HEK293 (cell line): ENCODE measurements around the gene PSD2.
A peak's percentile ranks its signal among the peaks of the same experiment; 100 is the strongest.

Experiments
- GLI4 ChIP-seq: fragments of 450-650 bp; formaldehyde crosslinking; IDR thresholded peaks from 2 replicates; pipeline ENCODE4 v1.5.1; 2016; ENCODE audit warnings: missing biosample characterization, missing genetic modification characterization
- KLF9 ChIP-seq: fragments of 450-650 bp; formaldehyde crosslinking; IDR thresholded peaks from 2 replicates; pipeline ENCODE4 v1.5.1; 2016; ENCODE audit warnings: missing biosample characterization, missing genetic modification characterization, low read depth
- SALL2 ChIP-seq: fragments of 450-650 bp; formaldehyde crosslinking; IDR thresholded peaks from 2 replicates; pipeline ENCODE4 v1.5.0; 2017; ENCODE audit warnings: missing biosample characterization, mild to moderate bottlenecking, missing genetic modification characterization, borderline replicate concordance
- SP2 ChIP-seq: fragments of 450-650 bp; formaldehyde crosslinking; IDR thresholded peaks from 2 replicates; pipeline ENCODE4 v1.5.1; 2016; ENCODE audit warnings: missing biosample characterization, missing genetic modification characterization
- YY1 ChIP-seq: fragments of 450-650 bp; formaldehyde crosslinking; IDR thresholded peaks from 2 replicates; pipeline ENCODE4 v1.5.1; 2018; ENCODE audit warnings: missing biosample characterization, missing genetic modification characterization
- YY2 ChIP-seq: fragments of 450-650 bp; formaldehyde crosslinking; IDR thresholded peaks from 2 replicates; pipeline ENCODE4 v1.5.1; 2016; ENCODE audit warnings: missing biosample characterization, missing genetic modification characterization
- ZBTB7A ChIP-seq: fragments of 450-650 bp; formaldehyde crosslinking; IDR thresholded peaks from 2 replicates; pipeline ENCODE4 v1.5.1; 2016; ENCODE audit warnings: low read depth, missing biosample characterization, missing genetic modification characterization
- ZIC2 ChIP-seq: fragments of 450-650 bp; formaldehyde crosslinking; IDR thresholded peaks from 2 replicates; pipeline ENCODE4 v1.5.1; 2016; ENCODE audit warnings: missing biosample characterization, missing genetic modification characterization
- ZNF169 ChIP-seq: fragments of 450-650 bp; formaldehyde crosslinking; IDR thresholded peaks from 2 replicates; pipeline ENCODE4 v1.5.1; 2016; ENCODE audit warnings: missing biosample characterization, missing genetic modification characterization
- ZNF24 ChIP-seq: fragments of 450-650 bp; formaldehyde crosslinking; IDR thresholded peaks from 2 replicates; pipeline ENCODE4 v1.5.1; 2016; ENCODE audit warnings: missing biosample characterization, missing genetic modification characterization
- ZNF311 ChIP-seq: fragments of 450-650 bp; formaldehyde crosslinking; IDR thresholded peaks from 2 replicates; pipeline ENCODE4 v1.5.1; 2017; ENCODE audit warnings: missing biosample characterization, missing genetic modification characterization, borderline replicate concordance
- ZNF324 ChIP-seq: fragments of 450-650 bp; formaldehyde crosslinking; IDR thresholded peaks from 2 replicates; pipeline ENCODE4 v1.5.1; 2016; ENCODE audit warnings: missing biosample characterization, missing genetic modification characterization
- ZNF433 ChIP-seq: fragments of 450-650 bp; formaldehyde crosslinking; IDR thresholded peaks from 2 replicates; pipeline ENCODE4 v1.5.1; 2016; ENCODE audit warnings: missing biosample characterization, missing genetic modification characterization, low read depth
- ZNF529 ChIP-seq: fragments of 450-650 bp; formaldehyde crosslinking; IDR thresholded peaks from 2 replicates; pipeline ENCODE4 v1.5.1; 2017; ENCODE audit warnings: missing genetic modification characterization, missing biosample characterization; ENCODE audit not compliant: insufficient replicate concordance
- ZNF548 ChIP-seq: fragments of 450-650 bp; formaldehyde crosslinking; IDR thresholded peaks from 2 replicates; pipeline ENCODE4 v1.5.1; 2016; ENCODE audit warnings: missing biosample characterization, missing genetic modification characterization
- ZNF561 ChIP-seq: fragments of 450-650 bp; IDR thresholded peaks from 2 replicates; pipeline ENCODE4 v1.5.1; 2018; ENCODE audit warnings: missing biosample characterization, missing genetic modification characterization, borderline replicate concordance
- ZNF585B ChIP-seq: fragments of 450-650 bp; formaldehyde crosslinking; IDR thresholded peaks from 2 replicates; pipeline ENCODE4 v1.5.1; 2016; ENCODE audit warnings: missing biosample characterization, missing genetic modification characterization
- ZNF623 ChIP-seq: fragments of 450-650 bp; formaldehyde crosslinking; IDR thresholded peaks from 2 replicates; pipeline ENCODE4 v1.5.1; 2016; ENCODE audit warnings: missing biosample characterization, missing genetic modification characterization
- ZNF624 ChIP-seq: fragments of 450-650 bp; formaldehyde crosslinking; IDR thresholded peaks from 2 replicates; pipeline ENCODE4 v1.5.1; 2017; ENCODE audit warnings: missing biosample characterization, missing genetic modification characterization
- ZNF654 ChIP-seq: fragments of 450-650 bp; formaldehyde crosslinking; IDR thresholded peaks from 2 replicates; pipeline ENCODE4 v1.5.1; 2016; ENCODE audit warnings: low read depth, missing biosample characterization, missing genetic modification characterization
- ZNF747 ChIP-seq: fragments of 450-650 bp; formaldehyde crosslinking; IDR thresholded peaks from 2 replicates; pipeline ENCODE4 v1.5.1; 2016; ENCODE audit warnings: missing biosample characterization, missing genetic modification characterization
- ZNF791 ChIP-seq: fragments of 450-650 bp; formaldehyde crosslinking; IDR thresholded peaks from 2 replicates; pipeline ENCODE4 v1.5.1; 2016; ENCODE audit warnings: missing biosample characterization, missing genetic modification characterization
- ZXDB ChIP-seq: fragments of 450-650 bp; formaldehyde crosslinking; IDR thresholded peaks from 2 replicates; pipeline ENCODE4 v1.5.1; 2016; ENCODE audit warnings: missing biosample characterization, missing genetic modification characterization
- TF ChIP-seq, protein P1 (sequence below): fragments of 450-650 bp; formaldehyde crosslinking; IDR thresholded peaks from 2 replicates; pipeline ENCODE4 v1.5.1; 2016; ENCODE audit warnings: missing biosample characterization, missing genetic modification characterization
- TF ChIP-seq, protein P2 (sequence below): fragments of 450-650 bp; formaldehyde crosslinking; IDR thresholded peaks from 2 replicates; pipeline ENCODE4 v1.5.1; 2016; ENCODE audit warnings: missing biosample characterization, missing genetic modification characterization
- TF ChIP-seq, protein P3 (sequence below): fragments of 450-650 bp; formaldehyde crosslinking; IDR thresholded peaks from 2 replicates; pipeline ENCODE4 v1.5.1; 2016; ENCODE audit warnings: missing biosample characterization, missing genetic modification characterization
- TF ChIP-seq, protein P4 (sequence below): fragments of 450-650 bp; formaldehyde crosslinking; IDR thresholded peaks from 2 replicates; pipeline ENCODE4 v1.5.1; 2017; ENCODE audit warnings: missing biosample characterization, missing genetic modification characterization
- TF ChIP-seq, protein P5 (sequence below): fragments of 450-650 bp; formaldehyde crosslinking; conservative IDR thresholded peaks from 2 replicates; pipeline ENCODE4 v1.5.1; 2016; ENCODE audit warnings: low read depth, missing biosample characterization, missing genetic modification characterization

The PSD2 gene

DNA sequence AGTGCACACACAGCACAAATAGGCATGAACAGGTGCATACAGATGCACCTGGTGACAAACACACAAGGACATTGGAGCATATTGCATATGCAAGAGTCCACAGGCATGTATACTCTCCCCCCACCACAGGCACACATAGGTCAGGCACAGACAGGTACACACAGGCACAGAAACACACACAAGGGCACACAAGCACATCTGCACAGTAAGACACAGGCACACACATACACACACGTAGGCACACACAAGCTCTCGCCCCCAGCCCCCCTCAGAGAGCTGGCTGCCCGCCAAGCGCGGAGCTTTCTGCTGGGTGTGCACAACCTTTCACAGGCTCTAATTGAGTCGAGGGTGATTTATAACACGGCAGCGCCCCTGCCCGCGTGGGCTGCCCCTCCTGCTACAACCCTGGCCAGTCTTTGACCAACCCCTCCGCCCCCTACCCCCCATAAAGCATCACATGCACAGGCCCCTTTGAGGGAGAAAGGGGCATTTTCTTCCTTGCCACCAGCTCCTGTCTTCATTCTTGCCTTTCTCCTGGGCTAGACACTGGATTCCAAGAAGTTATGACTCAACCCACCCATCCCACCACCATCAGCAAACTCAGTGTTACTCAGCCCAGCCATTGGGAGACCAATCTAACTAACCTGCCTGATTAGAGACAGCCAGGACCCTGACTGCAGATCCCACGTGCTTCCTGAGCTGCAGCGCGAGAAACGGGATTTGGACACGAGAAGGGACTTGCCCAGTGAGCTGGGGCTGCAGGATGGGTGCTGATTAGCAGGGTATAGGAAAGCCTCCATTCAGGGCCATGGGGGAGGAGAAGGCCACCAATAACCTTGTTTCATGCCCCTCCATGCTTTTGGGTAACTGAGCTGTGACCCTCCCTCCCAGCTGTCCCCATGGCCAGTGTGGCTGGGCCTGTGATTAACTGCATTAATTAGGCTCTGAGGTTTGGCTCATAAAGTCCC is 42.8 kb upstream of the PSD2 start (continued):
- TF ChIP-seq, protein P1, sequence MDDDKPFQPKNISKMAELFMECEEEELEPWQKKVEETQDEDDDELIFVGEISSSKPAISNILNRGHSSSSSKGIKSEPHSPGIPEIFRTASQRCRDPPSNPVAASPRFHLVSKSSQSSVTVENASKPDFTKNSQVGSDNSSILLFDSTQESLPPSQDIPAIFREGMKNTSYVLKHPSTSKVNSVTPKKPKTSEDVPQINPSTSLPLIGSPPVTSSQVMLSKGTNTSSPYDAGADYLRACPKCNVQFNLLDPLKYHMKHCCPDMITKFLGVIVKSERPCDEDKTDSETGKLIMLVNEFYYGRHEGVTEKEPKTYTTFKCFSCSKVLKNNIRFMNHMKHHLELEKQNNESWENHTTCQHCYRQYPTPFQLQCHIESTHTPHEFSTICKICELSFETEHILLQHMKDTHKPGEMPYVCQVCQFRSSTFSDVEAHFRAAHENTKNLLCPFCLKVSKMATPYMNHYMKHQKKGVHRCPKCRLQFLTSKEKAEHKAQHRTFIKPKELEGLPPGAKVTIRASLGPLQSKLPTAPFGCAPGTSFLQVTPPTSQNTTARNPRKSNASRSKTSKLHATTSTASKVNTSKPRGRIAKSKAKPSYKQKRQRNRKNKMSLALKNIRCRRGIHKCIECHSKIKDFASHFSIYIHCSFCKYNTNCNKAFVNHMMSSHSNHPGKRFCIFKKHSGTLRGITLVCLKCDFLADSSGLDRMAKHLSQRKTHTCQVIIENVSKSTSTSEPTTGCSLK (tag by site-specific recombination): no peak
- TF ChIP-seq ZNF623: no peak
- TF ChIP-seq ZIC2 (tag by site-specific recombination): peak; percentile 85
- TF ChIP-seq SP2 (tag by site-specific recombination): no peak
- TF ChIP-seq YY1 (tag by site-specific recombination): no peak
- no peak for TF ChIP-seq ZXDB (tag by site-specific recombination)
- TF ChIP-seq YY2 (tag by site-specific recombination): no peak
- no peak for TF ChIP-seq ZNF169 (tag by site-specific recombination)
- TF ChIP-seq ZNF433 (tag by site-specific recombination): no peak
- no peak for TF ChIP-seq ZNF747 (tag by site-specific recombination)
- TF ChIP-seq ZNF529: no peak
- TF ChIP-seq KLF9 (tag by site-specific recombination): no peak
- TF ChIP-seq, protein P2, sequence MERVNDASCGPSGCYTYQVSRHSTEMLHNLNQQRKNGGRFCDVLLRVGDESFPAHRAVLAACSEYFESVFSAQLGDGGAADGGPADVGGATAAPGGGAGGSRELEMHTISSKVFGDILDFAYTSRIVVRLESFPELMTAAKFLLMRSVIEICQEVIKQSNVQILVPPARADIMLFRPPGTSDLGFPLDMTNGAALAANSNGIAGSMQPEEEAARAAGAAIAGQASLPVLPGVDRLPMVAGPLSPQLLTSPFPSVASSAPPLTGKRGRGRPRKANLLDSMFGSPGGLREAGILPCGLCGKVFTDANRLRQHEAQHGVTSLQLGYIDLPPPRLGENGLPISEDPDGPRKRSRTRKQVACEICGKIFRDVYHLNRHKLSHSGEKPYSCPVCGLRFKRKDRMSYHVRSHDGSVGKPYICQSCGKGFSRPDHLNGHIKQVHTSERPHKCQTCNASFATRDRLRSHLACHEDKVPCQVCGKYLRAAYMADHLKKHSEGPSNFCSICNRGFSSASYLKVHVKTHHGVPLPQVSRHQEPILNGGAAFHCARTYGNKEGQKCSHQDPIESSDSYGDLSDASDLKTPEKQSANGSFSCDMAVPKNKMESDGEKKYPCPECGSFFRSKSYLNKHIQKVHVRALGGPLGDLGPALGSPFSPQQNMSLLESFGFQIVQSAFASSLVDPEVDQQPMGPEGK (tag by site-specific recombination): peak; percentile 91
- 0 out of 2 replicates have a peak, but pooled peaks have one; percentile 48 for TF ChIP-seq ZNF324 (tag by site-specific recombination)
- TF ChIP-seq SALL2 (tag by site-specific recombination): no peak
- TF ChIP-seq ZNF585B (tag by site-specific recombination): no peak
- TF ChIP-seq ZBTB7A: no peak
- TF ChIP-seq ZNF561 (tag by site-specific recombination): no peak
- TF ChIP-seq ZNF548 (tag by site-specific recombination): no peak
- TF ChIP-seq GLI4 (tag by site-specific recombination): no peak
- TF ChIP-seq, protein P3, sequence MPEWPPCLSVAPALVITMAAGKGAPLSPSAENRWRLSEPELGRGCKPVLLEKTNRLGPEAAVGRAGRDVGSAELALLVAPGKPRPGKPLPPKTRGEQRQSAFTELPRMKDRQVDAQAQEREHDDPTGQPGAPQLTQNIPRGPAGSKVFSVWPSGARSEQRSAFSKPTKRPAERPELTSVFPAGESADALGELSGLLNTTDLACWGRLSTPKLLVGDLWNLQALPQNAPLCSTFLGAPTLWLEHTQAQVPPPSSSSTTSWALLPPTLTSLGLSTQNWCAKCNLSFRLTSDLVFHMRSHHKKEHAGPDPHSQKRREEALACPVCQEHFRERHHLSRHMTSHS (tag by site-specific recombination): 0 out of 2 replicates have a peak, but pooled peaks have one; percentile 41
- TF ChIP-seq ZNF24: 0 out of 2 replicates have a peak, but pooled peaks have one; percentile 32
- TF ChIP-seq ZNF791: 0 out of 2 replicates have a peak, but pooled peaks have one; percentile 14
- no peak for TF ChIP-seq ZNF654 (tag by site-specific recombination)
- TF ChIP-seq, protein P4, sequence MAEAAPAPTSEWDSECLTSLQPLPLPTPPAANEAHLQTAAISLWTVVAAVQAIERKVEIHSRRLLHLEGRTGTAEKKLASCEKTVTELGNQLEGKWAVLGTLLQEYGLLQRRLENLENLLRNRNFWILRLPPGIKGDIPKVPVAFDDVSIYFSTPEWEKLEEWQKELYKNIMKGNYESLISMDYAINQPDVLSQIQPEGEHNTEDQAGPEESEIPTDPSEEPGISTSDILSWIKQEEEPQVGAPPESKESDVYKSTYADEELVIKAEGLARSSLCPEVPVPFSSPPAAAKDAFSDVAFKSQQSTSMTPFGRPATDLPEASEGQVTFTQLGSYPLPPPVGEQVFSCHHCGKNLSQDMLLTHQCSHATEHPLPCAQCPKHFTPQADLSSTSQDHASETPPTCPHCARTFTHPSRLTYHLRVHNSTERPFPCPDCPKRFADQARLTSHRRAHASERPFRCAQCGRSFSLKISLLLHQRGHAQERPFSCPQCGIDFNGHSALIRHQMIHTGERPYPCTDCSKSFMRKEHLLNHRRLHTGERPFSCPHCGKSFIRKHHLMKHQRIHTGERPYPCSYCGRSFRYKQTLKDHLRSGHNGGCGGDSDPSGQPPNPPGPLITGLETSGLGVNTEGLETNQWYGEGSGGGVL: peak; percentile 80
- TF ChIP-seq, protein P5, sequence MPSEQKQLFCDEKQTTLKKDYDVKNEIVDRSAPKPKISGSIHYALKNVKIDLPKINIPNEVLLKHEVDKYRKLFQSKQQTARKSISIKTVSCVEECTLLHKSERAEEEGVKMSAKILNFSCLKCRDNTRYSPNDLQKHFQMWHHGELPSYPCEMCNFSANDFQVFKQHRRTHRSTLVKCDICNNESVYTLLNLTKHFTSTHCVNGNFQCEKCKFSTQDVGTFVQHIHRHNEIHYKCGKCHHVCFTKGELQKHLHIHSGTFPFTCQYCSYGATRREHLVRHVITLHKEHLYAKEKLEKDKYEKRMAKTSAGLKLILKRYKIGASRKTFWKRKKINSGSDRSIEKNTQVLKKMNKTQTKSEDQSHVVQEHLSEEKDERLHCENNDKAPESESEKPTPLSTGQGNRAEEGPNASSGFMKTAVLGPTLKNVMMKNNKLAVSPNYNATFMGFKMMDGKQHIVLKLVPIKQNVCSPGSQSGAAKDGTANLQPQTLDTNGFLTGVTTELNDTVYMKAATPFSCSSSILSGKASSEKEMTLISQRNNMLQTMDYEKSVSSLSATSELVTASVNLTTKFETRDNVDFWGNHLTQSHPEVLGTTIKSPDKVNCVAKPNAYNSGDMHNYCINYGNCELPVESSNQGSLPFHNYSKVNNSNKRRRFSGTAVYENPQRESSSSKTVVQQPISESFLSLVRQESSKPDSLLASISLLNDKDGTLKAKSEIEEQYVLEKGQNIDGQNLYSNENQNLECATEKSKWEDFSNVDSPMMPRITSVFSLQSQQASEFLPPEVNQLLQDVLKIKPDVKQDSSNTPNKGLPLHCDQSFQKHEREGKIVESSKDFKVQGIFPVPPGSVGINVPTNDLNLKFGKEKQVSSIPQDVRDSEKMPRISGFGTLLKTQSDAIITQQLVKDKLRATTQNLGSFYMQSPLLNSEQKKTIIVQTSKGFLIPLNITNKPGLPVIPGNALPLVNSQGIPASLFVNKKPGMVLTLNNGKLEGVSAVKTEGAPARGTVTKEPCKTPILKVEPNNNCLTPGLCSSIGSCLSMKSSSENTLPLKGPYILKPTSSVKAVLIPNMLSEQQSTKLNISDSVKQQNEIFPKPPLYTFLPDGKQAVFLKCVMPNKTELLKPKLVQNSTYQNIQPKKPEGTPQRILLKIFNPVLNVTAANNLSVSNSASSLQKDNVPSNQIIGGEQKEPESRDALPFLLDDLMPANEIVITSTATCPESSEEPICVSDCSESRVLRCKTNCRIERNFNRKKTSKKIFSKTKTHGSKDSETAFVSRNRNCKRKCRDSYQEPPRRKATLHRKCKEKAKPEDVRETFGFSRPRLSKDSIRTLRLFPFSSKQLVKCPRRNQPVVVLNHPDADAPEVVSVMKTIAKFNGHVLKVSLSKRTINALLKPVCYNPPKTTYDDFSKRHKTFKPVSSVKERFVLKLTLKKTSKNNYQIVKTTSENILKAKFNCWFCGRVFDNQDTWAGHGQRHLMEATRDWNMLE: no peak
- 0 out of 2 replicates have a peak, but pooled peaks have one; percentile 10 for TF ChIP-seq ZNF624 (tag by site-specific recombination)
- TF ChIP-seq ZNF311 (tag by site-specific recombination): no peak
